ENCODE results near the gene ARHGAP19. TPM values are rescaled to one million over a fixed set of nuclear protein-coding genes. Genes with fewer than 3 reads are reported as not detected.

Gene ARHGAP19
- total and polyA plus RNA-seq, 5 donors from 2014 or later, result 4.4 to 12.9 (median 8.0) TPM

- Histone ChIP-seq H3K4me1 (ENCODE audit: control insufficient read depth, insufficient read depth, low read length, poor library complexity, severe bottlenecking) (peaks cover 39% of the 10 kb centered on the region), H3K4me3 (ENCODE audit: low read depth, low read length) (peak within 1 kb of the TSS; percentile 92), H3K27ac (ENCODE audit: insufficient read depth, low read length, poor library complexity, severe bottlenecking) (peak within 1 kb of the TSS; percentile 94), H3K27me3 (ENCODE audit: control insufficient read depth, insufficient read depth, low read length) (peaks cover 5% of the 10 kb centered on the region), H3K9me3 (ENCODE audit: control insufficient read depth in 2 of 2, low read length in 2 of 2) (no peaks in the 10 kb centered on the region), H3K36me3 (ENCODE audit: control insufficient read depth, insufficient read depth, low read length) (peaks cover 1% of the 10 kb centered on the region)
- peak; percentile 81 to 94 (median 93) for DNase-seq
- ATAC-seq (ENCODE audit: low read depth in 2 of 2), result peak; percentile 87 to 90
- H3K9me3 Mint-ChIP-seq, result no peaks in the 10 kb centered on the region
- H3K4me1 Mint-ChIP-seq, result peaks cover 8 to 46% (median 32%) of the 10 kb centered on the region in 4 donors
- H3K4me3 Mint-ChIP-seq, result peak within 1 kb of the TSS; percentile 93 to 97 (median 94)
- peak within 1 kb of the TSS; percentile 87 to 95 (median 91) for H3K27ac Mint-ChIP-seq
- H3K36me3 Mint-ChIP-seq, result peaks cover 21% of the 10 kb centered on the region
- H3K27me3 Mint-ChIP-seq, result peaks cover 21% of the 10 kb centered on the region
These were observed 42.1 kb upstream of the ARHGAP19 start, which contains the start of gene FRAT2 for GRCh38 chr10:97334370-97335175. FRAT2 (minus strand) TSS chr10:97334729; CDS start chr10:97334572, 157 bp downstream.

- ATAC-seq (ENCODE audit: low read depth in 2 of 2), result peak; percentile 12 to 16
- peak; percentile 5 to 57 (median 35) for DNase-seq
- peaks cover 9% of the 10 kb centered on the region for H3K36me3 ChIP-seq (ENCODE audit: control insufficient read depth, insufficient read depth, low read length)
- H3K9me3 ChIP-seq (ENCODE audit: control insufficient read depth in 2 of 2, low read length in 2 of 2), result no peaks in the 10 kb centered on the region
- H3K27ac ChIP-seq (ENCODE audit: insufficient read depth, low read length, poor library complexity, severe bottlenecking), result peak overlapping the region; percentile 94
- peaks cover 44% of the 10 kb centered on the region for H3K4me1 ChIP-seq (ENCODE audit: control insufficient read depth, insufficient read depth, low read length, poor library complexity, severe bottlenecking)
- Mint-ChIP-seq H3K4me3 (peak overlapping the region; percentile 93 to 97 (median 94)), H3K36me3 (peaks cover 21% of the 10 kb centered on the region), H3K9me3 (no peaks in the 10 kb centered on the region), H3K27me3 (peaks cover 21% of the 10 kb centered on the region), H3K27ac (peak overlapping the region; percentile 87 to 95 (median 91)), H3K4me1 (peaks cover 8 to 54% (median 37%) of the 10 kb centered on the region in 4 donors)
- H3K4me3 ChIP-seq (ENCODE audit: low read depth, low read length), result peak overlapping the region; percentile 92
- H3K27me3 ChIP-seq (ENCODE audit: control insufficient read depth, insufficient read depth, low read length), result peaks cover 5% of the 10 kb centered on the region
These were observed 41.3 kb upstream of the ARHGAP19 start for GRCh38 chr10:97333601-97334369.

GRCh38 chr10:97333351-97333600 lies 40.8 kb upstream of the ARHGAP19 start:
- Mint-ChIP-seq H3K9me3 (no peaks in the 10 kb centered on the region), H3K27me3 (peaks cover 21% of the 10 kb centered on the region), H3K27ac (peak overlapping the region; percentile 87 to 95 (median 91)), H3K36me3 (peaks cover 21% of the 10 kb centered on the region), H3K4me1 (peaks cover 8 to 59% (median 40%) of the 10 kb centered on the region in 4 donors), H3K4me3 (peak overlapping the region; percentile 93 to 97 (median 94))
- no peak overlapping the region for H3K27ac ChIP-seq (ENCODE audit: insufficient read depth, low read length, poor library complexity, severe bottlenecking)
- H3K4me1 ChIP-seq (ENCODE audit: control insufficient read depth, insufficient read depth, low read length, poor library complexity, severe bottlenecking), result peaks cover 44% of the 10 kb centered on the region
- no peaks in the 10 kb centered on the region for H3K9me3 ChIP-seq (ENCODE audit: control insufficient read depth in 2 of 2, low read length in 2 of 2)
- peak overlapping the region; percentile 92 for H3K4me3 ChIP-seq (ENCODE audit: low read depth, low read length)
- peaks cover 5% of the 10 kb centered on the region for H3K27me3 ChIP-seq (ENCODE audit: control insufficient read depth, insufficient read depth, low read length)
- H3K36me3 ChIP-seq (ENCODE audit: control insufficient read depth, insufficient read depth, low read length), result peaks cover 14% of the 10 kb centered on the region
- no peak for DNase-seq
- no peak for ATAC-seq (ENCODE audit: low read depth in 2 of 2)

- Histone ChIP-seq H3K4me3 (ENCODE audit: low read depth, low read length) (peak overlapping the region; percentile 92), H3K9me3 (ENCODE audit: control insufficient read depth in 2 of 2, low read length in 2 of 2) (no peaks in the 10 kb centered on the region), H3K4me1 (ENCODE audit: control insufficient read depth, insufficient read depth, low read length, poor library complexity, severe bottlenecking) (peaks cover 44% of the 10 kb centered on the region), H3K36me3 (ENCODE audit: control insufficient read depth, insufficient read depth, low read length) (peaks cover 14% of the 10 kb centered on the region), H3K27ac (ENCODE audit: insufficient read depth, low read length, poor library complexity, severe bottlenecking) (peak overlapping the region; percentile 55), H3K27me3 (ENCODE audit: control insufficient read depth, insufficient read depth, low read length) (peaks cover 5% of the 10 kb centered on the region)
- Mint-ChIP-seq H3K4me1 (peaks cover 8 to 64% (median 42%) of the 10 kb centered on the region in 4 donors), H3K36me3 (peaks cover 24% of the 10 kb centered on the region), H3K4me3 (peak overlapping the region; percentile 93 to 97 (median 94)), H3K27ac (peak overlapping the region; percentile 87 to 95 (median 91)), H3K9me3 (no peaks in the 10 kb centered on the region), H3K27me3 (peaks cover 17% of the 10 kb centered on the region)
- no peak for DNase-seq
- ATAC-seq (ENCODE audit: low read depth in 2 of 2), result no peak
These were observed 40.3 kb upstream of the ARHGAP19 start for GRCh38 chr10:97332591-97333350.

- DNase-seq (no peak), ATAC-seq (ENCODE audit: low read depth in 2 of 2) (no peak)
- H3K27ac ChIP-seq (ENCODE audit: insufficient read depth, low read length, poor library complexity, severe bottlenecking), result no peak overlapping the region
- H3K36me3 Mint-ChIP-seq, result peaks cover 25% of the 10 kb centered on the region
- peaks cover 44% of the 10 kb centered on the region for H3K4me1 ChIP-seq (ENCODE audit: control insufficient read depth, insufficient read depth, low read length, poor library complexity, severe bottlenecking)
- H3K27me3 Mint-ChIP-seq, result peaks cover 5% of the 10 kb centered on the region
- peaks cover 11 to 73% (median 50%) of the 10 kb centered on the region in 4 donors for H3K4me1 Mint-ChIP-seq
- peaks cover 14% of the 10 kb centered on the region for H3K36me3 ChIP-seq (ENCODE audit: control insufficient read depth, insufficient read depth, low read length)
- H3K27ac Mint-ChIP-seq, result peak overlapping the region in 1 of 3 donors; percentile 95
- no peaks in the 10 kb centered on the region for H3K9me3 Mint-ChIP-seq
- peak overlapping the region; percentile 93 to 97 (median 94) for H3K4me3 Mint-ChIP-seq
- H3K4me3 ChIP-seq (ENCODE audit: low read depth, low read length), result peak overlapping the region; percentile 92
- H3K9me3 ChIP-seq (ENCODE audit: control insufficient read depth in 2 of 2, low read length in 2 of 2), result no peaks in the 10 kb centered on the region
- peaks cover 2% of the 10 kb centered on the region for H3K27me3 ChIP-seq (ENCODE audit: control insufficient read depth, insufficient read depth, low read length)
These were observed 38.8 kb upstream of the ARHGAP19 start for GRCh38 chr10:97331153-97331703.

- DNase-seq (no peak), ATAC-seq (ENCODE audit: low read depth in 2 of 2) (no peak)
- no peak overlapping the region for H3K27ac ChIP-seq (ENCODE audit: insufficient read depth, low read length, poor library complexity, severe bottlenecking)
- H3K36me3 ChIP-seq (ENCODE audit: control insufficient read depth, insufficient read depth, low read length), result peaks cover 14% of the 10 kb centered on the region
- peak overlapping the region in 1 of 3 donors; percentile 45 for H3K27ac Mint-ChIP-seq
- H3K4me3 Mint-ChIP-seq, result peak overlapping the region in 3 of 4 donors; percentile 10 to 97 (median 93)
- H3K9me3 Mint-ChIP-seq, result no peaks in the 10 kb centered on the region
- peaks cover 17 to 70% (median 50%) of the 10 kb centered on the region in 4 donors for H3K4me1 Mint-ChIP-seq
- no peak overlapping the region for H3K4me3 ChIP-seq (ENCODE audit: low read depth, low read length)
- no peaks in the 10 kb centered on the region for H3K27me3 ChIP-seq (ENCODE audit: control insufficient read depth, insufficient read depth, low read length)
- no peaks in the 10 kb centered on the region for H3K27me3 Mint-ChIP-seq
- peaks cover 37% of the 10 kb centered on the region for H3K4me1 ChIP-seq (ENCODE audit: control insufficient read depth, insufficient read depth, low read length, poor library complexity, severe bottlenecking)
- peaks cover 25% of the 10 kb centered on the region for H3K36me3 Mint-ChIP-seq
- no peaks in the 10 kb centered on the region for H3K9me3 ChIP-seq (ENCODE audit: control insufficient read depth in 2 of 2, low read length in 2 of 2)
These were observed 37.3 kb upstream of the ARHGAP19 start for GRCh38 chr10:97329766-97330165.
